Right lung (tissue), 5 donors: ENCODE measurements around the gene SNX14. TPM values are rescaled to one million over a fixed set of nuclear protein-coding genes. Genes with fewer than 3 reads are reported as not detected.
"Not testable (repeated sequence)": the region's sequence is repeated elsewhere in the genome, so short reads cannot be mapped to it uniquely, and the experiment has no call there.

Source experiments
- DNase-seq, 2 donors: peaks; one replicate each; pipeline ENCODE4 v3.0.0-alpha.2; 2013
- polyA plus RNA-seq, 5 donors: library from polyadenylated mRNA; unstranded; fragments of 120-200 nt; gene quantifications; one replicate each; pipeline versions ENCODE4 v1.2.1 to v1.2.3, GENCODE V29; 2013; ENCODE audit warnings: inconsistent platforms in 1 of 5, low replicate concordance in 1 of 5; ENCODE audit not compliant: insufficient read length in 5 of 5, insufficient read depth in 1 of 5

SNX14 gene
- polyA plus RNA-seq, 5 donors: 95.7 to 153 (median 132) TPM

DNA sequence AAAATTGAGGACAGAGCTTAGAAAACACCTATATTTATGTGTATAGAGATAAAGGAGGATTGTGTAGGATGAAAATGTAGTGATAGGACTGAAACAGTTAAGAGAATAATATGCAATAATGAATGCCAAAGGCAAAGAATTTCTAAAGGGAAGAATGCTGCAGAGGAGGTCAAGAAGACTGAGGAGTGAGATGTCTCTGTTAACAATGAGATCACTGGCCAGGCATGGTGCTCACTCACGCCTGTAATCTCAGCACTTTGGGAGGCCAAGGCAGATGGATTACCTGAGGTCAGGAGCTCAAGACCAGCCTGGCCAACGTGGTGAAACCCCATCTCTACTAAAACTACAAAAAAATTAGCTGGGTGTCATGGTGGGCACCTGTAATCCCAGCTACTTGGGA lies 69.4 kb downstream of the SNX14 start:
- not testable (repeated sequence) for DNase-seq

DNA sequence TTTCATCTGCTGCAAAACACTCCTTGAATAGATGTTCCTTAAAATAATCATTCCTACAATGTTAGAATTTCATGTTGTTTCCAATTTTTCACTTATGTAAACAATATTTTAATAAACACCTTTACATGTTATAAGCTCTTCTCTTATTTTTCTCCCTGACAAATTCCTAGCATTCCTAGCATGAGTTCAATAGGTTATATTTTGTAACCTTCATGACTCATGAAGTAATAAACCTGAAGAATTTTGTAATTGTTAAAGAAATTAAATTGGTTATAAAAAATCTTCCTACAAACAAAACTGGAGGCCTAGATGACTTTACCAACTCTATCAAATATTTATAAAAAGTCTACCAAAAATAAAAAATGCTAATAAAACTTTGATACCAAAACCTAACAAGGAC lies 77.5 kb downstream of the SNX14 start:
- no peak for DNase-seq

DNA sequence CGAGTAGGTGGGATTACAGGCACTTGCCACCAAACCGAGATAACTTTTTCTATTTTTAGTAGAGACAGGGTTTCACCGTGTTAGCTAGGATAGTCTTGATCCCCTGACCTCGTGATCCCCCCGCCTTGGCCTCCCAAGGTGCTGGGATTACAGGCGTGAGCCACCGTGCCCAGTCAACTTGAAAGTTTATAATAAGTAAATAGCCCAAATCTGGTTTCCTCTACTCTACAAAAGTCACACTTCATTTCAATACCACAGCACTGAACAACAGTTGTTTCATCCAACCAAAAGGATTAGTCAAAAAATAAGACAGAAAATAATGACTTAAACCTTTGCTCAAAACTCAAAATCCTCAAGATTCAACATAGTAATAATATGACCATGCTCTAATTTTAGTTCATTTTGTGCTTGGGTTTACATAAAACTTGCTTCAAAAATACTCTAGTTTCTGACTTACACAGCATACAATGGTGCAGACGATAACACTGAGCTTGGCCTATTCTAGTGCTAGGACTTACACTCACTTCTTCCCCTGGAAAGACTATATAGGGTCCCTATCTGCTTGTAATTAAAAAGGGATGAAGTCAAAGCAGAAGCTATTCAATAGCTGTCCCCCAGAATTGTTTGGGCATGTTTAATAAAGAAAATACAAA lies 87.1 kb downstream of the SNX14 start:
- no peak for DNase-seq

DNA sequence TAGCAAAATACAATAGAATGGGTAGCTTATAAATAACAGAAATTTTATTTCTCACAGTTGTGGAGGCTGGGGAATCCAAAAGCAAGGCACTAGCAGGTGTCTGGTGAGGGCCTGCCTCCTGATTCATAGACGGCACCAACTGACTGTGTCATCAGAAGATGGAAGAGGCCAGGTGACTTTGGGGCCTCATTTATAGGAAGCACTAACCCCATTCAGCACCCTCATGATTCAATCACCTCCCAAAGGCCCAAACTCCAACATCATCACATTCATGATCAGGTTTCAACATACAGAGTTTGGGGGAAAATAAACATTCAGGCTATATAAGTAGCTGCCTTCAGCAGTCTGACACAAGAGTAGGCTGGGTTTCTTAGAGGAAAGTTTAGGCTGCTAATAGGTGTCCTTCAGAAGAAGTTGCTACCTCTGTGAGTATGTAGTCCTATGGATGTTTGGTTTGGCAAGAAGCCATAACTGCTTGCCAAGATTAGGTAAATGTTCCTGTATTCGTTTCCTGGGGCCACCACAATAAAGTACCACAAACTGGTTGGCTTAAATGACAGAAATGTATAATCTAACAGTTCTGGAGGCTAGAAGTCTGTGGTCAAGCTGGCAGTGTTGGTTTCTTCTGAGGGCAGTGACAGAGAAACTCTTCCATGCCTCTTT lies 94.9 kb downstream of the SNX14 start:
- peak; percentile 24 to 37 for DNase-seq

DNA sequence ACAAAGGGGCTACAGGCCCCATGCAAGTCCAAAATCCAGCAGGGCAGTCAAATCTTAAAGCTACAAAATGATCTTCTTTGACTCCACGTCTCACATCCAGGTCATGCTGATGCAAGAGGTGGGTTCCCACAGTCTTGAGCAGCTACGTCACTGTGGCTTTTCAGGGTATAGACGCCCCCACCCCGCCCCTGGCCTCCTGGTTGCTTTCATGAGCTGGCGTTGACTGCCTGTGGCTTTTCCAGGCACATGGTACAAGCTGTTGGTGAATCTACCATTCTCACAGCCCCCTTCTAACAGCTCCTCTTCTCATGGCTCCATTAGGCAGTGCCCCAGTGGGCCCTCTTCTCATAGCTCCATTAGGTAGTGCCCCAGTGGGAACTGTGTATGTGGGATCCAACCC lies 96.8 kb downstream of the SNX14 start:
- DNase-seq: no peak

DNA sequence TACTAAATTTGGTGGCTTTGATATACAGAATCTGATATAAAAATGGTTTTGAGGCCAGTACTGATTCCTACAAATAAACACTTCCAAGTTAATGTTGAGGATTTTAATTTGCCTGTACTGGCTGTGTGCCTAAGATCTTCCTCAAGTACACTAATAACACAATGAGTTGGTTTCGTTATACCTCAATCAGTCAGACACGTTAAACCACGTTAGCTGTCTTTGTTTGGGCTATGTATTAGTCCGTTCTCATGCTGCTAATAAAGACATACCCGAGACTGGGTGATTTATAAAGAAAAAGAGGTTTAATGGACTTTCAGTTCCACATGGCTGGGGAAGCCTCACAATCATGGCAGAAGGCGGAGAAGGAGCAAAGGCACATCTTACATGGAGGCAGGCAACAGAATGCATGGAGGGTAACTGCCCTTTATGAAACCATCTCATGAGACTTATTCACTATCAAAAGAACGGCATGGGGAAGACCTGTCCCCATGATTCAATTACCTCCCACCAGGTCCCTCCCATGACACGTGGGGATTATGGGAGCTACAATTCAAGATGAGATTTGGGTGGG lies 97.6 kb downstream of the SNX14 start:
- DNase-seq: no peak

DNA sequence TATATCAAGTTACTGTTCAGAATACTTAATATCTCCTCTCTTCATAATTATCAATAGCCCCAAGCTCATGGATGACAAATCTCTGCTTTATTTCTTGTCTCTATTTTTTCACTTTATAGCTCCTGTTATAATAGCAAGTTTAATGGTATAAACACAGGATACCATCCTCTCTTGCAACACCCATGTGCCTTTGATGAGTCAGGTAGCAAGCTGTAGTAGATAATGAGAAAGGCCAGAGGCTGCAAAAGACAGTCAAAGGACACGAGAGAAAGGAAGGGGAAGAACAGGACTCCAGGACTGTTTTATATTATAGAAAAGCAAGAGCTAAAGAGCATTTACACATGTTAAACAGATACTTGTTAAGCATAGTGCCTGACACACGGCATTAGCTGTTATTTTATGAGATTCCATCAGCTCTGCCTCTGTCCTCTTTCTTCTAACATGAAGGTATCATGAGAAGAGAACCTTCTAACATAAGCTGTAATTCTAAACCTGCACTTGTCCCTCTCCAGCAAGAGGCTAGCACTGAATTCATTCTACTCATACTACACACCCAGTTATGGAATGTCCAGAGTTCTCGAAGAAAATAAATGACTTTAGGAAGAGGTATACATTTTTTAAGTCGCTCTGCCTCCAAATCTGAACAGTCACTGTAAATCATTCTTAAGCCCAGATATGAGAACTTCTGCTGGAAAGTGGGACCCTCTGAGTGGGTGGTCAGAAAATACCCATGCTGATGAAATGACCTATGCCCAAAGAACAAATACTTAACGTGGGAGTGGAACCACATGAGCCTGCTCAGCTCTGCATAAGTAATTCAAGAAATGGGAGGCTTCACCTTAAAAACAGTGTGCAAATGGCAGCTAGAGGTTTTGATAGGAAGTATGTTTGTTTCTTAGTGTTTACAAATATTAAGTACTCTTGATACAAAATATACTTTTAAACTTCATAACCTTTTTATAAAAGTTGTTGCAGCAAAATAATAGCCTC lies 98.8 kb downstream of the SNX14 start:
- DNase-seq: peak in 1 of 2 donors; percentile 16

DNA sequence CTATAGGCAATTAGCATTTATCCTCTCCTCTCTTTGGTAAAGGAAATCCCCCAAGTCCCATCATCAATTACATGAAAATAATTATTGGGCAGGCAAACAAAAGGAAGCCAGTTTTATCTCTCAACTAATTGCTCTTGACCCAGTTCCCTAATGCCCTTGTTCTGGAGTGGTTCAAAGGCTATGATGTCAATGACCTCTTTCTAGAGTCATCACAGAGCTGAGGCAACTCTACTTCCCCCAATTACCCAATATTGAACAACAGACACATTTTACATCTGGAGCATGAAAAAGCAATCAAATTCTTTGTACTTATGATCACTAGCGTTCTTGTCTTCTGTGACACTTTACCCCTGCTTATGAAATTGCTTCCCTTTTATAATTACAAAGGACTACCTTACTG lies 100.3 kb downstream of the SNX14 start:
- no peak for DNase-seq

DNA sequence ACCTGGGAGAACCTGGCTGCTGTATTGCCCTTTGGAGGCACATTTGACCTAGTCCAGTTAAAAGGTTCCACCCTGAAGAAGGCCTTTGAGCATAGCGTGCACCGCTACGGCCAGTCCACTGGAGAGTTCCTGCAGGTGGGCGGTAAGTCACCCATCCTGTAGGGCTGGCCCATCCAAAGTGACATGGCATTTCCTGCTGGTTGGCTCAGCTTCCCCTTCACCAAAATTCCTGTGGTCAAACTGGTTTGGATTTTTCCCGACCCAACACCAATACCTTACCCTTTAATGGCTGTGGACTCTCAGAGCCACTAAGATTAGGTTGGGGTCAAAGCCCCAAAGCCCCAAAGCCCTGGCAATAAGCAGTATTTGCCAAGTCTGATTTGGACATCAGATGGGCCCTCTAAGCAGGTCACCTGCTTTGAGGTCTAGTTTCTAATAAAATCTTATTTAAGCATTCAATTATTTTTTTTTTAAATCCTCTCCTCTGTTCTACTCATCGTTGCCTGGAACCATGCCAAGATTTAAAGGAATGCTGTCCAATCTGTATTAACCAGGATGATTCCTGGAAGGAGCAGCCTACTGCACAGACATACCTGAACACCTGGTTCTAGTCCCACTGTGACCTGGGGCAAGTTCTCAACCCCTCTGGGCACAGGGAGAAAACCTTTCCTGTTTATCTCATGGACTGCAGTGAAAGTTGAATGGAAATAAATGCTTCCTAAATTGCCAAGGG lies 103.0 kb downstream of the SNX14 start:
- DNase-seq: no peak

DNA sequence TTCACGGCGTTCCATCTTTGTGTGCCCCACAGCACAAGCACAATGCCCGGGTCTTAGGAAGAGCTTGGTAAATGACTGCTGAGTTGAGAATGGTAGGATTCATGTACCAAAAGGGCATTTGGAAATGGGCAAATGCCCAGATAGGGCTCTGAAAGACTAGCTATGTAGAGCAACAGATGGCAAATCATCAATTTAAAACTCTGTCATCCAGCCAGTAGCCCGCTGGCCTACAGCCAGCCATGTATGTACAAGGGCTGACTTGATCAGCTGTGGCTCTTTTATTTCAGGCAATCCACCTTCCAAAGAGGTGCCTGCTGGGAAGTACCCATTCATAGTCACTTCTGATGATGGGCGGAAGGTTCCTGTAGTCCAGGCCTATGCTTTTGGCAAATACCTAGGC lies 108.7 kb downstream of the SNX14 start:
- DNase-seq: no peak

DNA sequence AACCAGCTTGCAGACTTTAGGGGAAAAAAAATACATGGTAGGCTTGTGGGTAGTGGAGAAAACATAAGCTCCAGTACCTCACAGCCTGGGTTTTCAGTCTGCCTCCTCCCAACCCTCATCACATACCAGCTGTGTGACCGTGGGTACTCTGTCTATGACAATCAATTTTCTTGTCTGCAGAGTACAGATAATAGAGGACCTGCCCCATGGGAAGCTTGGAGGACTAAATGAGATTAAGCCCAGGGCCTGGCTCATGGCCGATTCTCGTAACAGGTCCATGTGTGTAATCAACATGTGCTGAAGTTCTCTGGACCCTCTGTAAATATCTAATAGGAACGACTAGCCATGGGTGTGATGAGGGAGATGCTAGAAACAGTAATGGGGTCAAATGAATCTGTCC lies 109.8 kb downstream of the SNX14 start:
- DNase-seq: no peak

DNA sequence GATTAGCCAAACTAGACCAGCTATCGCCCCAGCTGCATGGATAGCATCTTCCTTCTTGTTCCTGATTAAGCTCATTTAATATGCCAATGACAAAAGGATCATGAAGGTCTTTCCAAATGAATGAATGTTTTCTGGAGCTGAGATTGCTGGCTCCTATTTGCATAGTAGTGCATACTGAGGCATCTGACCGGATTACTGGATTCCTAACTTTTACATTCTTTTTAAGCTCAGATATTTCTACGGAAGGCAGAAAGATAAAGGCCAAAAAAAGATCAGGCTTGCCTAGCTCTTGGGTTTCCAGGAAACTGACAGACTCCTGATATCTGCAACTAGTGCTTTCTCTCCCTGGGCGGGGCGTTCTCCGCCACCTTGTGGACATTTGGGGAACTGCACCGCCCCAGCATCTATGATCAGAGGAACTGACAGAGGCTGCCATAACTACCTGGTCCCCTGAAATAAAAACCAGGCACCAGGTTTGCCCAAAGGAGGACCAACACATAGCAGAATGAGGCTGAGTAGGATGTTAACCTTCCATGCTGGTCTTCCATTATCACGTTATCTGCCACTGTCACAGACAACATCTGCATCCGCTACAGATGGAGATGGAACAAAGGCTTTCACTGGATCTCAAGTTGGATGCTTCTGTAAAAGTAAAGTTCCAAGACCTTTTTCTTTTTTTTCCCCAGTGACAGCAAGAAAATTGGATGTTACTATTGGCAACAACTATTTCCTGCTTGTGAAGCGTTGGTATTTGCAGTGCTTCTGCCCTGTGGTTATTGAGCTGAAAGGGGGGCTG lies 110.6 kb downstream of the SNX14 start:
- peak in 1 of 2 donors; percentile 50 for DNase-seq

DNA sequence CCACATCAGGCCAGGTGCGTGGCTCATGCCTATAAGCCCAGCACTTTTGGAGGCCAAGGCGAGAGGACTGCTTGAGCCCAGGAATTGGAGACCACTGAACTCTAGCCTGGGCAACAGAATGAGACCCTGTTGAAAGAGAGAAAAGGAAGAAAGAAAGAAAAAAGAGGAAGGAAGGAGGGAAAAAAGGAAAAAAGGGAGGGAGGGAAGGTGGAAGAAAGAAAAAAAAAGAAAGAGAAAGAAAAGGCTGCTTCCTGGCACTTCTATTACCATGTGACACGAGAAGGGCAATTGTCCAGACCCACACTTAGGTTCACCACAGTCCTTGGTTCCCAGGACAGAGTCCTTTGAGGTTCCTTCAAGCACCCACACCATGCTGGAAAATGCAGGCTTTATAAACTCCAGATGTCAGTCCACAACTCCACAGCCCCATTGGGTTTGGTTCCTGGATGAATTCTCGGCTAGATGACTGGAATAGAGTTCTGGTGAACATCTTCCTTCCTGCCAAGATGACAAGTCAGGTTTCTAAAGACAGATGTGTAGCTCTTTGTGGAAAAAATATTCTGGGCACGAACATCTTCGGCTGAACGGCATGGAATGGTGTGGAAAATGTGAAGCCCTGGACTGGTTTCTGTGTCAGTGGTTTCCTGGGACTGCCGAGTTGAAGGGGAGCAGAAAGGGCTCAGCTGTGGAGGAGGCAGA lies 111.3 kb downstream of the SNX14 start:
- DNase-seq: no peak

DNA sequence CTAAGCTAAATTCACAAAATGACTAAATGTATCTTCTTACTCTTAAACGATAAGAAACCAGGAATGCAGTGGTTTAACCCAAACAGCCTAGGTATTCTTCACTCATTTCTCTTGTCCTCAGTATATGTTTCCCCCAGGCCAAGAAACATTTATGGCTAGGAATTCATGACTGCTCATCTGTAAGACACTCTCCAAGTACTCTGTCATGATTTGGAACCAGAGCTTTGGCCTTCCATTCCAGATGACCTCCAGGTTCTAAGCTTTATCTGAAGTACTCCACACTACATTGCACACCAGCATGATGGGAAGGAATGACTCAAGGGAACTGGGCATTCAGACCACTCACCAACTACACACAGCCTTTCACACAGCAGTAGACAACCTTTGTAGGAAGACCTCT lies 114.5 kb downstream of the SNX14 start:
- no peak for DNase-seq

DNA sequence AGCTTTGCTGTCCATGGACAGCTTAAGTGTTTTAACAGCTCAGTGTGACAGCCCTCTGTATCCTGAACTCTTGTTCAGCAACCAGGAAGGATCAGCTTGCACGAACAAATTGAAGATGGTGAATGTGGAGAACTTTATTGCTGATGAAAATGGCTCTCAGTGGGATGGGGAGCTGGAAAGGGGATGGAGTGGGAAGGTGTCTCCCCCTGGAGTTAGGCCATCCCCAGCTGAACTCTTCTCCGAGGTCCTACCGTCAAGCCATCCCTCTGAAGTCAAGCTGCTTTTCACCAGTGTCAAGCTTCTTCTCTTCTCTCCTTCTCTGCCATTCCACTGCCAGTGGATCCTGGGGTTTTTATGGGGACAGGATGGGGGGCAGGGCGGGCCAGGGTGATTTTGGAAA lies 117.1 kb downstream of the SNX14 start:
- no peak for DNase-seq

DNA sequence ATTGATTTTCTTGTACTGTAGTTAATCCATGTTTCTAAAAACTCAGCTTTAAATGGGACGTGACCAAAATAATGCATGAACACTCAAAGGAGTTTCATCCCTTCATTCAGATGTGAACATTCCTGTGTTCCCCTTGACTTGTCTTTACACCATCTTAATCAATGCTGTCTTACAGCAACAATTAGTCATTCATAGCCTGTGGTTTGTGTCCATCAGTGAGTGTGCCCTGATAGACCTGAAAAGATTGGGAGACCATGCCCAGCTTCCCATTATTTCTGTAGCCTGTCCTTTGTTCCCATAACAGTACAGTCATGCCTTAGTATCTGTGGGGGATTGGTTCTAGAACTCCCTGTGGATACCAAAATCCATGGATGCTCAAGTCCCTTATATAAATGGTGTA lies 119.9 kb downstream of the SNX14 start:
- no peak for DNase-seq

DNA sequence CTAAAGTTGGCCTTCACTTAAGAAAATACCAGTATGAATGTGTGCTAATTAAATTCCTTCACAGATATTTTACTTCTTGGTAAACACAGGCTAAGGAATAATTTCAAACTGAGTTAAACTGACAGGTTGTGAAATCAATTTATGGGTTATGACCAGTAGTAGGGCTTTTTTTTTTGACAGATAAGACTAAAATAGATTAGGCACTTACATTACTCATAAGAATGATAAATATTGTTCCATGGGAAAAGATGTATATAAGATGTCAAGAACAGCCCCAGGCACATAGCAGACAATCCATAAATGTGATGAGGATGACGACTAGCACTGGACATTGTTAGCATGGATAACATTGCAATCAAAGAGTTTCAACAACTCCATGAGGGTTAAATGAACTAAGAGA lies 120.9 kb downstream of the SNX14 start:
- no peak for DNase-seq

DNA sequence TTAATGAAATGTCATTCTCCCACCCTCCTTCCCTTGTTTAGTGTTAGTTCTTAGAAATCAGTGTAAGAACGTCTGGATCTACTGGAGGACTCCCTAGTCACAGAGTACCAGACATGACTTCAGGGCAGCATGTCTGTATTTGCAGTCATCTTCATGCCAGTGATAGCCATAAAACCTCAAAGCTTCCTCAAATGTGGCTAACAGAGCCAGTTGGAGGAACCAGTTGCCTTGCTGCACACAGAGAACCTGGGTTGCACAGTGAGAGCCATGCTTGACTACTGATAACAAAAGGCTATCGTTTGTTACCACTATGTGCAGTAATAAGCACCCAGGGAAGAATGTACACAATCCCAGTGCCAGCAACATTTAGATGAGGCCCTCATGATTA lies 123.6 kb downstream of the SNX14 start:
- no peak for DNase-seq

DNA sequence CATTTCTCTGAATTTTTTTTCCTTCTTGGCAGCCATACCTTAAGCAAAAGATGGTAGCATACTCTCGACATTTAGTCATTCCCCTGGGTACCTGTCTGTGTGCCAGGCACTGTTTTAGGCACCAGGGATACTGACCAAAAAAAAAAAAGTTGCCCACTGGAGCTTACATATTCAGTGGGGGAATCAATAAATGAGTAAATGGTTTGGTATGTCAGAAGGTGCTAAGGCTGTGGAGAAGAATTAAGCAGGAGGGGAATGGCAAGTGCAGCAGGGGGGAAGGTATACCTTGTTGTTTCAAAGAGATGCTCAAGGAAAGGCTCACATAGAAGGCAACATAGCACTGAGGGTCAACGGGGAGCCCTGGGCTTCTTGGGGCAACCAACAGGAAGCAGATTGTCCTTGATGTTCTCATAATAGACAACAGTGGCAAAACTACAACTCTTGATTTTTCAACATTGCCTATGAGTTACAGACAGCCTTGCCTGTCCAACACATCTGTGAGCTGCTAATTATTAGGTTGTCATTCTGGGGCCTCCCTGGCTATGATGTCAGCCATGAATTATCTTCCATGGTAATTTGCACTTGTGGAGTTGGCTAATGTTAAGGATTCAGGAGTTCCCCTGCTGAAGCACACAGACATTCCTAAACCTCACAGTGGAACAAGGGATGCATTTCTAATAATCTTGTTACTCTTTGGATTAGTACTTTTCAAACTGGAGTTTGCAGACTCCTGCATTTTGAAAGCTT lies 124.2 kb downstream of the SNX14 start:
- no peak for DNase-seq
